C4-2B (cell line): ENCODE results near the gene TDRD5.

Experiments used
- H3K27ac ChIP-seq: fragments of 450-650 bp; 2 replicates; pipeline ENCODE4 v1.5.1; 2017
- ZFX ChIP-seq: fragments of 450-650 bp; IDR thresholded peaks from 2 replicates; pipeline ENCODE4 v1.6.1; 2017
- TF ChIP-seq, protein P1 (sequence below): fragments of 450-650 bp; conservative IDR thresholded peaks from 2 replicates; pipeline ENCODE4 v1.5.1; 2017; ENCODE audit warnings: mild to moderate bottlenecking

TDRD5 gene, protein sequence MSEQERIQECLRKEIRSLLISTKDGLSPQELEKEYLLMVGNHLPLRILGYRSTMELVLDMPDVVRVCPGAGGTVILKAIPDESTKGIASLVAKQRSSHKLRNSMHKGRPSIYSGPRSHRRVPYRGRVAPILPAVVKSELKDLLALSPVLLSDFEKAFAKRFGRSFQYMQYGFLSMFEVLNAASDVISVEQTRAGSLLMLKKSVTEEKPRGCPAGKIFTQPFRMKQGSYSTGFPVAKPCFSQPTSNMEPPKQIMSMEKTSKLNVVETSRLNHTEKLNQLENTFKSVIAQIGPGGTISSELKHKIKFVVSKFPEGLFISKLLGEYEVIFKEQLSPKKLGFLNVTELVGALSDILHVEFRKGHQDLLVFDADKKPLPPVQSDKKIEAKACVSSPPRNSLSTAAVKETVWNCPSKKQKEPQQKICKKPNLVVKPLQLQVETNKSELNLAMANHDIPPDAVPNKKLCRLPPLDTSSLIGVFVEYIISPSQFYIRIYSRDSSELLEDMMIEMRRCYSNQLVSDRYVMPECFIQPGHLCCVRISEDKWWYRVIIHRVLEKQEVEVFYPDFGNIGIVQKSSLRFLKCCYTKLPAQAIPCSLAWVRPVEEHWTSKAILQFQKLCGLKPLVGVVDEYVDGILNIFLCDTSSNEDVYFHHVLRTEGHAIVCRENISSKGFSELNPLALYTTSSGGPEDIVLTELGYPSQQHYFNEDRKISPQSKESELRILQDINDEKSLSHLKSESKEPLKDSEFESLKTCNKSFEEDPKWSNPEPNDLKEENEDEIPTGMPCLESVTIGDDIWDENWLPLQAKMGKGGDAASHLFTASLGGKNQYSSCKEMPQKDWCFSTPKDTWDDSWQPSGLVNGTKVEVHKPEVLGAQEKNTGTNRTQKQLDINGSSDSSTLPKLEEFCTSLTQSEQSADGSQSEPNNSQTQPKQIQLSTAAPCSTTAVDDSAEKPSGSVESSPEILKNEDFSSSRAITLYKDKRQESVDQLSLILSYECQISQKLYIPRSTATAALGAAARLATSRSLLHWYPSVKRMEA

DNA sequence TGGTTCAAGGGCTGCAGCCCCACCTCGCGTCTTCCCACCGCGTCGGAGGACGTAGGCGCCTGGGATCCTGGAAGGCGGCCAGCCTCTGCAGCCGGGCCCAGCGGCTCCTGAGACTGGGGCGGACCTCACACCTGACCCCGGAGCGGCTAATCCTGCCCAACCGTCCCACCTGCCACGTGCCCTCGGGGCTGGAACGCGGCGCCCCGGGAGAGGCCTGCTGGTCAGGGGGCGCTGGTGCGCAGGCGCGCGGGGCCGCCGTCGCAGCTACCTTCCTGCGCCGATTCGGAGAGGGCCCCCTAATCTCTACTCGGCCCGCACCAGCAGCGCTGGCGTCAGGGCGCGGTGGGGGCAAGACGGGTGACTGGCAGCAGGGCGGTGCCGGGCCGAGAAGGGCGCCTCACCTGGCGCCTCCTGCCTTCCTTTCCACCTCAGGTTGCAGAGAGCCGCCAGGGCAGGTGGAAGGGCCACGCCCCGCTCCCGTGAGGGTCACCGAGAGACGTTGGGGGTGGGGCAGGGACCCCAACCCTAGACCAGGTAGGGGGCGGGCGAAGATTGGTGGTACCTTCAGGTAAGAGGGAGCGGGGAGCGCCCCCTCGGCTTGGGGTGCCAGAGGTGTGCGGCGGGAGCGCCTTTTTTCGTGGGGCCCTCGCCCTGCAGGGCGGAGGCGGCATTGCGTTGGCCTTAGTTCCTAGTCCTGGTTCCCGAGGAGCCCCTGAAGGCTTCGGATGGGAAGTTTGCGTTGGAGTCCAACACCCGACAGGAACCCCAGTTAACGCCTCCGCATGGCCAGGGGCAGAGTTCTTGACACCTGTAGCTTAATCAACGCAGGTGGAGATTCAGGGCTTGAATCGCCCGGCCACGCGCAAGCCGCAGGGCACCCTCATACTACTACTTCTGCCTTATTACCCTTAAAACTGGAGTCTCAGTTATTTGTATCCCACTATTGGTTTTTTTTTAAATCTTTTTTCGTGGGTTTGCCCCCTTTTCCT is at the start of gene TDRD5:
TDRD5 (plus strand) TSS at position 241 of the 989 bp plus-strand sequence. CDS start 784 bp downstream, outside the sequence.
- TF ChIP-seq, protein P1, sequence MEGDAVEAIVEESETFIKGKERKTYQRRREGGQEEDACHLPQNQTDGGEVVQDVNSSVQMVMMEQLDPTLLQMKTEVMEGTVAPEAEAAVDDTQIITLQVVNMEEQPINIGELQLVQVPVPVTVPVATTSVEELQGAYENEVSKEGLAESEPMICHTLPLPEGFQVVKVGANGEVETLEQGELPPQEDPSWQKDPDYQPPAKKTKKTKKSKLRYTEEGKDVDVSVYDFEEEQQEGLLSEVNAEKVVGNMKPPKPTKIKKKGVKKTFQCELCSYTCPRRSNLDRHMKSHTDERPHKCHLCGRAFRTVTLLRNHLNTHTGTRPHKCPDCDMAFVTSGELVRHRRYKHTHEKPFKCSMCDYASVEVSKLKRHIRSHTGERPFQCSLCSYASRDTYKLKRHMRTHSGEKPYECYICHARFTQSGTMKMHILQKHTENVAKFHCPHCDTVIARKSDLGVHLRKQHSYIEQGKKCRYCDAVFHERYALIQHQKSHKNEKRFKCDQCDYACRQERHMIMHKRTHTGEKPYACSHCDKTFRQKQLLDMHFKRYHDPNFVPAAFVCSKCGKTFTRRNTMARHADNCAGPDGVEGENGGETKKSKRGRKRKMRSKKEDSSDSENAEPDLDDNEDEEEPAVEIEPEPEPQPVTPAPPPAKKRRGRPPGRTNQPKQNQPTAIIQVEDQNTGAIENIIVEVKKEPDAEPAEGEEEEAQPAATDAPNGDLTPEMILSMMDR = no peak; the same call in 1 of the 2 replicates
- no peak for TF ChIP-seq ZFX
- H3K27ac ChIP-seq = no peak within 1 kb of the TSS

DNA sequence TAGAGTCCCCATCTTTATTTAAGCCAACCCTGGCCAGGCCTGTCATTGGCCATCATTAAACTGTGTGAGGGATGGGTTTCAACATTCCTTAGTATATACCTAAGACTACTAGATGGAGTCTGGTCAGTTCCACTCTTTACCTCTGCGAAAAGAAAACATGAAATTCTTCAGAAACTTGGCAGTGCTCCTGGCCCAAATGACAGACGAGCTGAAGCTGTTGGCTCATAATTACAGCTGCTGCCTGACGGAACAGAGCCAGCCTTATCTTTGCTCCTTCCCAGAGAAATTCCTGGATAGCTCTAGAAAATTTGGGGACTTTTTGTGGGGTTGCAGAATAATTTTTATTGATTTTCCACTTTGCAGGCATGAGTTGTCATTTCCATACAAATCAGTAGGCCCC is 46.3 kb upstream of the TDRD5 start:
- no peak for TF ChIP-seq ZFX
- TF ChIP-seq, protein P1 = no peak
- no peak overlapping the region for H3K27ac ChIP-seq

DNA sequence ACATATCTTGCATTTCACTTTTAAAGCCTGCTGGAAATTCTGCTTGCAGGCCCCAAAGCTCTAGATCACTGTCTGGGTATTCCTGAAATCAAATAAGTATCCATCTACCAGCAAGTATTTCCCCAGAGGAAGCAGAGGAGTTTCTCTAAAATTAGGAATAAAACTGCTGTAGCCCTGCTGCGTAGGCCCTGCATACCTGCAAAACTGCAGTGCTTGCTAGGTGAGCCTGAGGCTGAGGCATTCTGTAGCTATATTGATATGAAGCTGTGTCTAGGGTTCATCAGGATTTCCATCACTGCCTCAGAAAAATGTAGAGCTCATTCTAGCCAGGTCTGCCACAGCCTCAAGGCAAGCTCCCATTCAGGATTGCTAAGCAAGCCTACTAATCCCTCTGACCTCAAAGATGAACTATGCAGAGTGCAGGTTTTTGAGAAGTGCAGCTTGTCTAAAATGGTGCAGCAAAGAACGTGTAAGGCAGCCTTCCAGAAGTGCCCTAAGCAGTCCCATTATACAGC is 44.6 kb upstream of the TDRD5 start:
- H3K27ac ChIP-seq = no peak overlapping the region
- TF ChIP-seq, protein P1 = no peak
- TF ChIP-seq ZFX = no peak

DNA sequence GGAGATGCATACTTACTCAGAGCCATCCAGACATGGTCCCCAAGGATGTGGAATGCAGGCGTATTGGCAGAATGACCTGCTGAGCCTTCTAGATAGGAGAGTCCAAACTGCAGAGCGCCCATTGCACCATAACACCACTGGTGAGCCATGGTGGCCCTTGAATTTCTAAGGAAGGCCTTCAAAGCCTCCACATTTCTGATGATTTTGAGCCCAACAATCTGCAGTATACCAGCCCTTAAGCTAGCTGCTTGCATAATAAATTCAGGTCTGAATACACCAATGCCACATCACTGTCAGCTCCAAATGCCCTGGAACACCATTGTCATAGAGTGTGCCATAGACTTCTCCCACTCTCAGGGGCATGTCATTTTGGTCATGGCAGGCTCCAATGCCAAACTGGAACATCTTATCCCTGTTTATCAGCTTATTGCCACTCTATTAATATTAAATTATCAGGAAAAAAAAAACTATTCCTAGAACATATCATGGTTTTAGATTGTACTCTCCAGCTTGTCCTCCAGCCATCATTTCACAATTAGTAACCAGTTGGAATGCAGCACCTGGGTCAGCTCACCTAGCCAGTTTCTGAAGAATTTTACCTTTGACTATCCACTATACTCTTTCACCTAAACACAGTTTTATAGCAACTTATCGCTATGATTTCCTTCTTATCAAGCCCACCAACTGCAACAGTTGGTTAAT is 42.8 kb upstream of the TDRD5 start:
- TF ChIP-seq, protein P1 = no peak
- no peak for TF ChIP-seq ZFX
- H3K27ac ChIP-seq = no peak overlapping the region

DNA sequence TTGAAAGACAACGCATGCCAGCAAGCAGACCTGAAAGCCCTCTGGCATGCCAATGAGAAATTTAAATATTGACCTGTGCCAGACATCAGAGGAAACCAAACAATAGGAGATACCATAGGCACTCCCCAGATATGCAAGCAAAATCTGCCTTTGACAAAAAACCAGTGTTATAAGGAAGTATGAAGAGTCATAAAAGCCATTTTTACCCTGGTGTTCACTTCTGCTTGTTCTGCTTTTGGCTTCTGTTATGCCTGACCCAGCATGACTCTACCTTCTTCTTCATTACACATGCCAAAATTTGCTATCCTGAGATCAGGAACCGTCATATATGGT is 42.3 kb upstream of the TDRD5 start:
- H3K27ac ChIP-seq = no peak overlapping the region
- TF ChIP-seq ZFX = no peak
- TF ChIP-seq, protein P1 = no peak
